ENCODE results near the gene ANO10.
"Not testable (repeated sequence)": the region's sequence is repeated elsewhere in the genome, so short reads cannot be mapped to it uniquely, and the experiment has no call there.

The ANO10 gene

GRCh38 chr3:43621656-43622432 is at the start of gene ANO10:
TSS of gene ANO10 (minus strand) at chr3:43622011. CDS start at chr3:43605852, 16,159 bp downstream.
- DNase-seq (ENCODE audit: low read depth in 3 of 3) = peak; percentile 88 to 98 (median 90)

- no peak for DNase-seq (ENCODE audit: low read depth in 3 of 3)
Measured at GRCh38 chr3:43670635-43671522, 49.1 kb upstream of the ANO10 start.

GRCh38 chr3:43665011-43665410 is 43.2 kb upstream of the ANO10 start:
- not testable (repeated sequence) for DNase-seq (ENCODE audit: low read depth in 3 of 3)

- not testable (repeated sequence) for DNase-seq (ENCODE audit: low read depth in 3 of 3)
Measured at GRCh38 chr3:43661376-43661775, 39.6 kb upstream of the ANO10 start.

GRCh38 chr3:43659250-43659880 is 37.6 kb upstream of the ANO10 start:
- no peak for DNase-seq (ENCODE audit: low read depth in 3 of 3)

- not testable (repeated sequence) for DNase-seq (ENCODE audit: low read depth in 3 of 3)
Measured at GRCh38 chr3:43656390-43656789, 34.6 kb upstream of the ANO10 start.

GRCh38 chr3:43650345-43650744 is 28.5 kb upstream of the ANO10 start:
- no peak for DNase-seq (ENCODE audit: low read depth in 3 of 3)

- no peak for DNase-seq (ENCODE audit: low read depth in 3 of 3)
Measured at GRCh38 chr3:43649365-43649968, 27.7 kb upstream of the ANO10 start.

GRCh38 chr3:43648957-43649356 is 27.1 kb upstream of the ANO10 start:
- no peak for DNase-seq (ENCODE audit: low read depth in 3 of 3)

- DNase-seq (ENCODE audit: low read depth in 3 of 3) = no peak
Measured at GRCh38 chr3:43647331-43648166, 25.7 kb upstream of the ANO10 start.

- no peak for DNase-seq (ENCODE audit: low read depth in 3 of 3)
Measured at GRCh38 chr3:43644443-43644842, 22.6 kb upstream of the ANO10 start.

- no peak for DNase-seq (ENCODE audit: low read depth in 3 of 3)
Measured at GRCh38 chr3:43641306-43642114, 19.7 kb upstream of the ANO10 start.

- no peak for DNase-seq (ENCODE audit: low read depth in 3 of 3)
Measured at GRCh38 chr3:43640681-43641080, 18.9 kb upstream of the ANO10 start.

GRCh38 chr3:43638594-43639447 is 17.0 kb upstream of the ANO10 start:
- no peak for DNase-seq (ENCODE audit: low read depth in 3 of 3)

GRCh38 chr3:43637702-43638101 is 15.9 kb upstream of the ANO10 start:
- DNase-seq (ENCODE audit: low read depth in 3 of 3) = no peak

GRCh38 chr3:43632986-43633385 is 11.2 kb upstream of the ANO10 start:
- DNase-seq (ENCODE audit: low read depth in 3 of 3) = no peak

GRCh38 chr3:43632269-43632733 is 10.5 kb upstream of the ANO10 start:
- no peak for DNase-seq (ENCODE audit: low read depth in 3 of 3)

- no peak for DNase-seq (ENCODE audit: low read depth in 3 of 3)
Measured at GRCh38 chr3:43629741-43630140, 7.9 kb upstream of the ANO10 start.

GRCh38 chr3:43629257-43629656 is 7.4 kb upstream of the ANO10 start:
- no peak for DNase-seq (ENCODE audit: low read depth in 3 of 3)

Data from stimulated activated CD4-positive, alpha-beta T cell treated with anti-CD3 and anti-CD28 coated beads, TNF-alpha, amount 100 ng/mL, for 4 hours (primary cell).